NCI-H345 treated with DMSO at 0.1 percent for 48 hours (cell line): ENCODE measurements around the gene SOCS4.
A peak's percentile ranks its signal among the peaks of the same experiment; 100 is the strongest.
"Not testable (repeated sequence)": the region's sequence is repeated elsewhere in the genome, so short reads cannot be mapped to it uniquely, and the experiment has no call there.

Source experiments
- DNase-seq: peaks from one replicate; lab custom pipeline; 2025; ENCODE audit not compliant: unreplicated experiment; lab: John Stamatoyannopoulos, UW

Gene SOCS4, protein sequence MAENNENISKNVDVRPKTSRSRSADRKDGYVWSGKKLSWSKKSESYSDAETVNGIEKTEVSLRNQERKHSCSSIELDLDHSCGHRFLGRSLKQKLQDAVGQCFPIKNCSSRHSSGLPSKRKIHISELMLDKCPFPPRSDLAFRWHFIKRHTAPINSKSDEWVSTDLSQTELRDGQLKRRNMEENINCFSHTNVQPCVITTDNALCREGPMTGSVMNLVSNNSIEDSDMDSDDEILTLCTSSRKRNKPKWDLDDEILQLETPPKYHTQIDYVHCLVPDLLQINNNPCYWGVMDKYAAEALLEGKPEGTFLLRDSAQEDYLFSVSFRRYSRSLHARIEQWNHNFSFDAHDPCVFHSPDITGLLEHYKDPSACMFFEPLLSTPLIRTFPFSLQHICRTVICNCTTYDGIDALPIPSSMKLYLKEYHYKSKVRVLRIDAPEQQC

DNA sequence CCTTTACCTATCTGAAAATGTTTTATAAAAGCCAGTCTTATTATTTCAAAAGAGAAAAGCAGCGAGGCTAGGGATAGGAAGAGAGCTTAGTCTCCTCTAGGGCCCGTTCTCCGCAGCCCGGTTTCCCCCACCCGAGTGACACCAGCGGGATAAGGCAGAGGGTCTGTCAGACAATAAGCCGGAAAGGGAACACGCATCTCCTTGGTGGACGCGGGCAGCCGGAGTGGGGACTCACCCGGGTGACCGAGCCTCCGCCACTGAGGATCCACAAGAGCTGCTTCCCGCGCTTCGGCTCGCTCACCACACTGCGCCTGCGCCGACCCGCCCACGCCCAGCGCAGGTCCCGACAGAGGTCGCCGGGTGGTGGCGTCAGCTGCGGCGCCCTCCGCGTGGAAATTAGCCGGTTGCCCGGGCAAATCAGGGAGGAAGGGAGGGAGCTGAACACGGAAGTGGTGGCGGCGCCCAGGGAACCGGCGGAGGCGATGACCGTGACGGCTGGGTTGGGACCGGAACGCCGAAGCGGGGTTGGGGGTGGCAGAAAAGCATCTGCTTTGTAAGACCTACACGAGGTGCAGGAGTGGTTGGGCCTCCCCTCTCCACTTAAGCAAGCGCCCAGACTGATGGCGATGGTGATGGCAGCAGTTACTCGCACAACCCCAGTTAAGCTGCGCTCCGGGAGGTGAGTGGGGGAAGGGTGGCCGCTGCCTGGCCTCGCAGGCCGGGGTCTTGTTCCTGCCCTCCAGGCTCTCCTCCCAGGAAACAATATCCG, at the start of gene SOCS4, which contains the start of gene WDHD1:
Gene SOCS4, plus strand, starts transcription at position 444 of the 769 bp plus-strand sequence. CDS start 15,806 bp downstream, outside the sequence.
Gene WDHD1, minus strand, starts transcription at position 307 of the 769 bp plus-strand sequence. CDS start 312 bp downstream, outside the sequence.
- DNase-seq = peak; percentile 71

DNA sequence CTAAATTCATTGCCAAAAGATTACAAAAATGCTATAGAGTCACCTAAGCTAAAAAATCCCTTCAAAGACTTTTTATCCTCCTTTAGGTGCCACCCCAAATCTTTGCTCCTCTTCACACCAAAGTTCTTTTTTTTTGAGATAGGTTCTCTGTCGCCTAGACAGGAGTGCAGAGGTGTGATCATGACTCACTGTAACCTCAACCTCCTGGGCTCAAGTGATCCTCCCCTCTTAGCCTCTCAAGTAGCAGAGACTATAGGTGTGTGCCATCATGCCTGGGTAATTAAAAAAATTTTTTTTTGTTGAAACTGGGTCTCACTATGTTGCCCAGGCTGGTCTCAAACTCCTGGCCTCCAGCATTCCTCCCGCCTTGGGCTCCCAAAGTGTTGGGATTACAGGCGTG, 48.0 kb upstream of the SOCS4 start:
- DNase-seq = no peak

DNA sequence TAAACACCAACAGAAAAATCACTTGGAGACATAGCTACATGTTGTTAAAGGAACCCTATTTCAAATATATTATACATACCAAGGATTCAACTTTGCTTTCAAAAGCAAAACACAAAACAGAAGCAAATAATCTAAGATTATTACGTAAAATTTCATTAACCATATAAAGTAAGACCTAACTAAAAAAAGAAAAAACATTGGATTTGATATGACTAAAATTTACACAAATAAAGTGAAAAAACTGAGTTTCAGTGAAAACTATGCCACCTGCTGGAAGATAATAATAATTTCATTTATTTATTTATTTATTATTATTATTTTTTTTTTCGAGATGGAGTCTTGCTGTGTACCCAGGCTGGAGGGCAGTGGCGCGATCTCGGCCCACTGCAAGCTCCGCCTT, 45.3 kb upstream of the SOCS4 start:
- no peak for DNase-seq

DNA sequence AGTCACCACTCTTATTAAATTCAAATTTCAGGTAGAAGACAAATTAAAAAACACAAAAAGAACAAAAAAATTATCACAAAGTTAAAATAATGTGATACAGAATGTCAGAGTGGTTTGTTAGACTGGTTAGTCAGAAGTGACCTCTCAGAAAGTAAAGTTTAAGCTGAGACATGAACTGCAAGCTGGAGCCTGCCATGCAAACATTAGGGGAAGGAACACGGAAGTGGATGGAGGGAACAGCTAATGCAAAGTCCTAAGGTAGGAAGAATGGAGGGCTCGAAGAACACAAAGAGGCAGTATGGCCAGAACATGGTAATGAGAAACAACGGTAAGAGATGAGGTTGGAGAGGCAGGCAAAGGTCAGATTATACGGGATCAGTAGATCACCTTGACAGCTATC, 41.9 kb upstream of the SOCS4 start:
- DNase-seq = no peak

DNA sequence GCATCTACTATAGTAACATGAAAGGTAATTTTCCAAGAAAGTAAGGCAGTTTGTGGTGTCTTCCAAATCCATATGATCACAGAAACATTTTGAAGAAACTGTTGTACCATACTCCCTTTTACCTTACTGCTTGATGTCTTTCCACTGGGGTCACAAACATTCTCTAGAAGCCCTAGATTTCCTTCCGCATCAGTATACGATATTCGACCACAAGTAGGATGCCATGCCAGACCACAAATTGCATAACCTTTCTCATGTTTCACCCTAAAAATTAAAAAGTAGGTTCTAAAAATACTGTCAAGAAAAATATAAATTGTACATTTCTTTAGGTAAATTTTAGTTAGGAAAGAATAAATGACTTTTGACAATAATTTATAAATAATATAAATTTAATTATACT, 26.7 kb upstream of the SOCS4 start:
- no peak for DNase-seq

DNA sequence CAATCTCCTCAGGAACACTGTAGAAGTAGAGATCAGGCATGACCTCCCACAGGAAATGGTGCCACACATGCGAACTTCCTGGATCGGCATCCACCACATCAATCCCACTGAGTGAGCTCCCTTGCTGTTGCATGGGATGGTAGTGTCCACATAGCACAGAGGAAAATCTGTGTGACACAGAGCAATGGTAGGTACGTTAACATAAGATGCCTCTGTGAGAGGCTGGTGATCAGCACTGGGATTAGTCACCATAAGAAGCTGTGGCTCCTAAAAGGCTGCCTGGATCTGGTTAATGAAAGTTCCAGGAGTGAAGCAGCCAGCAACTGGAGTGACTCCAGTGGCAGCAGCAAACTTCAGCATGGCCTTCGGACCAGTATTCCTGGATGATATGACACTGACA, 22.0 kb upstream of the SOCS4 start:
- DNase-seq = no peak

DNA sequence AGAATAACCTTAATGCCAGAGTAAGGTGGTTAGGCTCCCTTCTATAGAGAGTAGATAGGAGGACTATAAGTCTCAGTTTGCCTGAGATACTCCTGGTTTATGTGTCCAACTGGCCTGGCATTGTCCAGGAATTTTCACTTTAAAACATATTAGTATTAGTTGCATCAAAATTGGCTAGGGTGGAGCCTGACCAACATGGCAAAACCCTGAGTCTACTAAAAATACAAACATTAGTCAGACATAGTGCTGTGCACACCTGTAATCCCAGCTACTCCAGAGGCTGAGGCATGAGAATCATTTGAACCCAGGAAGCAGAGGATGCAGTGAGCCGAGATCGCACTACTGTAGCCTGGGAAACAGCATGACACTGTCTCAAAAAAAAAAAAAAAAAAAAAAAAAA, 12.0 kb upstream of the SOCS4 start:
- no peak for DNase-seq

DNA sequence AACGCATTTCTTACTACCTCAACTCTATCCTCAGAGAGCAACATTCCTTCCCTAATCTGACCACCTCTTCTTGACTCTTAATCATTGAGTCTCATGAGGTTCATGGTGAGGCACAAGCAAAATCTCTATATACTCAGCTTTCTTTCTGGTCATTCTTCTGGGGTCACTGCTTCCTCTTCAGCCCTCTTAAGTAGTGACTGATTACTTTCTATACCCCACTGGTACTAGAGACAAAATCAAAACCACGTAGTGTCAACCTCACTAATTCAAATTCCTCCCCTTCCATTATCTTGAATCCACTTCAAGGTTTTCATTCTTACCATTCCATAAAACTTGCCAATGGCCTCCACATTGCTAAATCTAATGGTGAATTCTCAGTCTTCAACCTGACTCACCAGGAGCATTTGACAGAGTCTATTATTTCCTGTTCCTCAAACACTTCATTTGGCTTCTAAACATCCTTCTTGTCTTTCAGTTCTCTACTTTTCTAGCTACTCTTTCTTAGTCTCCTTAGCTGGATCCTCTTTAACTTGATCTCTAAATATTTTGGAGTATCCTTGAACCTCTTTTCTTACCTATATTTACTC, 7.0 kb upstream of the SOCS4 start:
- DNase-seq = no peak

DNA sequence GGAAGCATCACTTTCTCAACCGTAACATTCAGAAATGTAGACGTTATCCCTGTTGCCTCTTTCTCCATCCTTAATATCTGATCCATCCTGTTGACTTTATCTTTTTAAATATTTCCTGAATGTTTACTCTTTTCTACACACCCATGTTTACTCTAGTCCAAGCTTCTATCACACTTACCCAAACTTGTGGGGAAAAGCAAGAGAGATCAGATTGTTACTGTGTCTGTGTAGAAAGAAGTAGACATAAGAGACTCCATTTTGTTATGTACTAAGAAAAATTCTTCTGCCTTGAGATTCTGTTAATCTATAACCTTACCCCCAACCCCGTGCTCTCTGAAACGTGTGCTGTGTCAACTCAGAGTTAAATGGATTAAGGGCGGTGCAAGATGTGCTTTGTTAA, 2.7 kb upstream of the SOCS4 start:
- DNase-seq = not testable (repeated sequence)

DNA sequence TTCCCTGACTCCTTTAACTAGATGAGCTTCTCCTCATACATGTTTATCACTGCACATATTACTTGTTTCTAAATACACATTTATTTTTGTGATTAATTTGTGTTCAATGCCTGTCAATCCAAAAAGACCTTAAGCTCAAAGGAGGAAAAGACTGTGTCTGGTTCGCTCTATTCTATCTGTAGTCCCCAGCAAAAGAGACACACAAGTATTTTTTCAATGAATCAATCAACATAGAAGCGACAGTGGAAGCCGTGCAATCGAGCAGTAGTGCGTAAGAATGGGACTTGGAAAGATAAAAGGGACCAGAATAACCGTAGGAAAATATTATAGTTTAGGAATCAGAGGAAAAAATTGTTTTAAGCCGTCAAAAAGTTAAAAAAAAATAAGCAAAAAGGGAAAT, 1.1 kb upstream of the SOCS4 start:
- no peak for DNase-seq

DNA sequence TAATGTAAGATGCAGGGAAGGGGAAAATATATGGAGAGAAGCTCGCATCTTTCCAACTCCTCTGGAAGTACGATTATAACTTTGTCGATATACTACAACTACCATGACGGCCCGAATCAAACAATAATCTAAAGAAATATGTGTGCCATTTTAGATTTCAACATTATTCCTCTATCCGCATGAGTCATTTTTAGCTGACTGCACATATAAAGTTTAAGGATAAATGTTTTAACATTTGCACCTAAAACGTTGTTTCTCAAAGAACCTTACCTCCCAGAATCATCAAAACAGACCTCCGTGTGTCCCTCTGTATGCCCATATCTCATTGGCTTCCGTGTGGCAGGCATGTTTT, 619 bp upstream of the SOCS4 start:
- DNase-seq = no peak

DNA sequence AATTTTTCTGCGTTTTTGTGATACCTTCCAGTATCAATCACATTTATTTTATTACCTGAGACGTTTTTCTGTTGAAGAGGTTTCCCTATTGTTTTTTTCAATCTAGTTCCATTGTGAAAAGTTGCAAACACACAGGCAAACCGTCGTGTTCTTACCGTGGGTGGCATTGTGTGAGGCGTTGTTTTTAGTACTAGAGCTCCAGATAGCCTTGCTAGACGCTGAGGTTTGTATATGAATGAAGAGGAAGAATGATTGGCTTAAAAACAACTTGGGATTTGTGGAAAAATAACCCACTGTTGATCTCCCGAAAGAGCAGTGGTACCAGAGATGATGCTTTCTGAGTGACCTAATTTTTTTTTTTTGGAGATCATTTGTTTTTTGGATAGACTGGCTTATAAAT, 1.0 kb downstream of the SOCS4 start:
- DNase-seq = no peak

DNA sequence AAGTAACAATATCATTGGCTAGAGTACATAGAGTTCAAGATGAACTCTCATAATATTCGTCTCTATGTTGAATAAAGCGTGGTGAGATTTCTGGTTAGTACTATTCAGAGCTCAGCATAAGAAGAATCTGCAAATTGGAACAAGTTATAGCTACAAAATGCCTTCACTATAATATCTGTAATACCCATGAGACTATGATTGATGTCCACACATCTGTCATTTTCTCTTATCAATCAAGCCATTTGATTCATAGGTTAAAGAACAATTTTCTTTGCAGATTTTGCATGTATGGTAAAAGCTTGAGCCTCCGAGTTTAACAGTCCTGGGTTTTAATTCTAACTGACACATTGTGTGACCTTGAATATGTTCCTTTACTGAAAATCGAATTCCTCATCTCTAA, 1.4 kb downstream of the SOCS4 start:
- DNase-seq = no peak

DNA sequence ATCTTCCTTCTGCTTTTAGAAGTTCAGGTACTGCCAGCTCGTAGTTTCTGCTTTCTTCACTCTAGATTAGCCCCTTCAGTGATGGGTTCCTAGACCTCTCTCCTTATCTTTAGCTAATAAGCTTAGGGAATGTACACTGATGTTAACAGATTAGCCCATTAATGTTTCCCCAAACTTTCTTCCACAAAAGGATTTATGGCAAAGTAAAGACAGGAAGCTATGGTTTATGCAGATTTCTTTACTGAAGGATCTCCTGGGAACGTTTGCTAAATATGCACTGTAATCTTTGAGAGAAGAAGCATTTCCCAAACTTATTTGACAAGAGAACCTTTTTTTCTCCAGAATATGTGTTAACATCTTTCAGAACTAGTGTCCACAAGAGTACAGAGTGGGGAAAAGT, 4.2 kb downstream of the SOCS4 start:
- DNase-seq = no peak

DNA sequence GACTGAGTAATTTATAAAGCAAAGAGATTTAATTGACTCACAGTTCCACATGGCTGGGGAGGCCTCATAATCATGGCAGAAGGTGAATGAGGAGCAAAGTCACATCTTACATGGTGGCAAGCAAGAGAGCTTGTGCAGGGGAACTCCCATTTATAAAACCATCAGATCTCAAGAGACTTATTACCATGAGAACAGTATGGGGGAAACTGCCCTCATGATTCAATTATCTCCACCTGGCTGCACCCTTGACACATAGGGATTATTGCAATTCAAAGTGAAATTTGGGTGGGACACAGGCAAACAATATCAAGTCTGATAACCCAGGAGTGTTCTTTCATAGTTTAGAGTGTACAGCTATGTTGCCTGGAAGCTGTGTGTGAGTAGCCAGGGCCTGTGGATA, 11.0 kb downstream of the SOCS4 start:
- not testable (repeated sequence) for DNase-seq

DNA sequence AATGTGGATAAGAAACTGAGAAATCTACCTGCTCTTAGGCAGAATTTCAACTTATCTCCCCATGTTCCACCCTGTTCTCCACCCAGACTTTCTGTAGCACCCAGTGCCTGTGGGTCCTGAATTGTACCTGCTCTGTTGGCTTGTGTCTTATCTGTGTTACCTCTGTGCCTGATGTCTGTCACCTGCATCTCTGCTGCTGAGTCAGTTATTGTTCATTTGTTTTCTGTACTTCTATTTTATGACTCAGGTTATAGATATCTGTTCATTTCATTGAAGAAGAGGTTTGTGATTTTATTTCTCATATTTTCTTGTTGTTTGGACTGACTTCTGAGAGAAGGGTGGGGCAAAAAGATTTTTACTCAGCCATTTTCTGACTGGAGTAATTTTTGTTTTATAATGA, 11.7 kb downstream of the SOCS4 start:
- DNase-seq = no peak

DNA sequence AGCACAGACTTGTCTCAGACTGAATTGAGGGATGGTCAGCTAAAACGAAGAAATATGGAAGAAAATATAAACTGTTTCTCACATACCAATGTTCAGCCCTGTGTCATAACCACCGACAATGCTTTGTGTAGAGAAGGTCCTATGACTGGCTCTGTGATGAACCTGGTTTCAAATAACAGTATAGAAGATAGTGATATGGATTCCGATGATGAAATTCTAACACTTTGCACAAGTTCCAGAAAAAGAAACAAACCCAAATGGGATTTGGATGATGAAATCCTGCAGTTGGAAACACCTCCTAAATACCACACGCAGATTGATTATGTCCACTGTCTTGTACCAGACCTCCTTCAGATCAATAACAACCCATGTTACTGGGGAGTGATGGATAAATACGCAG, 16.5 kb downstream of the SOCS4 start:
- DNase-seq = no peak

DNA sequence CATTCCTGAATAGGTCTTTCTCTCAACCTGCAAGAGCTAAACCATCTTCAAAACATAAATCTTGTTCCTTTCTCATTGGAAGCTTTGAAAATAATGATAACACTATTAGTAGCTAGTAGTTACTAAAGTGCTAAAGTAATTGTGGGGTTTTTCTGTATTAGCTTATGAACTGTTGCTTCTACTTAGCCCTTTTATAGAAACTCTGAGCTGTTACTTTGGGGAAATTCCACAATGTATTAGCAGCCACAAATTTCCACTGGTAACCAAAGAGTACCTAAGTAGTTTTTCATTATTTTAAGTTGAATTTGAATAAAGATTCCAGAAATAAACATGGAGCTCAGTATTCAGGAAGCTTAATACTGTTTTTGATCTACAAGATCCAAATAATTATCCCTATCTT, 18.1 kb downstream of the SOCS4 start:
- no peak for DNase-seq

DNA sequence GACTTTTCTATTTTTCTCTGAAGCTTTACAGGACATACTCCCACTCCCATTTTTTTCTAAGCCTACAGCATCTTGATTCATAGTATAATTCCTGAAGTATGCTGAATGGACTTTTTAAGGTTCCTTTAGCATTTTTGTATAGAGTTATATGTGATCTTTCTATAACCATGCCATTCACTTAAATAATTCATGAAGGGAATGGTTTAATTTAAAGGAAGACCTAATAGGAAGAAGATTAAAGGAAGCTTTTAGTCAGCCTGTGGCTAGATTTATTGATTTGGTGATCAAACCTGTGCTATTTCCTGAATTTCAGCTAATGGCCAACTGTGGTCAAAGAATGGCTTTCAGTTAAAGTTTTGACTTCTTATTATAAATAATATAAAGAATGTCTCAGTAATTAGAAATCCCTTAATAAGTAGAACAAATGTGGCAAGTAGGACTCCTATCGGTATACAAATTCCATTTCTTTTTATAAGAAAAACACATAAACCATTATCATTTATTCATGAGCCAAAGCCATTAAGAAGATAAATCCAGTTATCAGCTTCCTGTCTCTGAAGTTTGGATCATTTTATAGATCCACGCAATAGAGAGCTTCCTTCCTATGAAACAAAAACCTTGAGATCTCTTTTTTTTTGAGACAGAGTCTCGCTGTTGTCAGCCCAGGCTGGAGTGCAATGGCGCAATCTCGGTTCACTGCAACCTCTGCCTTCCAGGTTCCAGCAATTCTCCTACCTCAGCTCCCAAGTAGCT, 20.4 kb downstream of the SOCS4 start:
- no peak for DNase-seq

DNA sequence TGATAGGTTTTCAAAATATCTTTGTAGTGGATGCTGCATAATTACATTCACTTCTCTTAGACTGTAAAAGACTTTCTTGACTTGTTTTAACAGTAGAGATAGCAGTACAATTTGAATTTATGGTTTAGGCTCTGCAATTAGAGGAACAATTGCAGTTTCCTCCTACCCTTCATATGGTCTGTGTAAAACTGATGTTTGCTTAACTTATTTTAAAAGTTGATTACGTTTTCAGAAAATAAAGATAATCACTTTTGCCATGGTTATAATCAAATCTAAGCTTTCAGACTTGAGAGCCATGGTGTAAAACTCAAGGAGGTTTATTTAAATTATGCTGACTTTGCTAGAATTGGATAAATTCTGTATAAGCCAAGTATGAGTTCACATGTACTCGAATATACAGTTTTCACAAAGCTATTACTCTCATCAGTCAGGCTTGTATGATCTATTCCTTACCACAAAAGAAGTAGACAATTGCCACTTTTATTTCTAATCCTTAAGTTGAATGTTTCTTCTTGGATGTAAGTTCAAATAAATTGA, 21.9 kb downstream of the SOCS4 start:
- no peak for DNase-seq

DNA sequence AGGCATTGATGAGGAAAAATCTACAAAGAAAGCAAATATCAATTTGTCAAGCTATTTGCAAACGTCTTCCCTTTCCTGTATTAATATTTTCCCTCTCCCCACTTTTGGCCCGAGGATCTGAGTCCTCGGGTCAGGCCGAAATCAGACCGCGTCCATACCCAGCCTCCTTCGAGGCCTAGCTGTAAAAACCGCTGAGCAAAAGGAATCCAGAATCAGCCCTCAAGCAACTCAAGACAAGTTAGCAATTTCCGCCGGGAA, 24.1 kb downstream of the SOCS4 start:
- DNase-seq = no peak
